NT2/D1 (cell line): Measurements from ENCODE around the gene RNASE13.
"Not testable (repeated sequence)": the region's sequence is repeated elsewhere in the genome, so short reads cannot be mapped to it uniquely, and the experiment has no call there.

Source experiments
- DNase-seq: peaks from one replicate; pipeline ENCODE4 v3.0.0-alpha.2; 2011; ENCODE audit warnings: low read depth, low spot score
- H3K27me3 ChIP-seq: 2 replicates; pipeline ENCODE4 v1.6.0; 2011; ENCODE audit warnings: mild to moderate bottlenecking; ENCODE audit not compliant: insufficient read length, insufficient read depth
- H3K36me3 ChIP-seq: 2 replicates; pipeline ENCODE4 v1.6.1; 2011; ENCODE audit warnings: mild to moderate bottlenecking, low read length, mixed read lengths; ENCODE audit not compliant: insufficient read depth, insufficient read length
- H3K4me1 ChIP-seq: 2 replicates; pipeline ENCODE4 v1.5.1; 2011; ENCODE audit not compliant: insufficient read depth, insufficient read length
- H3K4me3 ChIP-seq: 2 replicates; pipeline ENCODE4 v1.5.1; 2011; ENCODE audit warnings: low read depth; ENCODE audit not compliant: insufficient read length
- H3K9ac ChIP-seq: 2 replicates; pipeline ENCODE4 v1.6.0; 2011; ENCODE audit warnings: low read depth; ENCODE audit not compliant: insufficient read length
- H3K9me3 ChIP-seq: 2 replicates; pipeline ENCODE4 v1.5.1; 2011; ENCODE audit warnings: mild to moderate bottlenecking, low read length; ENCODE audit not compliant: insufficient read depth
- SUZ12 ChIP-seq: IDR thresholded peaks from 2 replicates; pipeline ENCODE4 v1.6.1; 2011; ENCODE audit not compliant: insufficient read length, insufficient read depth; ENCODE audit errors: extremely low read depth
- YY1 ChIP-seq: IDR thresholded peaks from 2 replicates; pipeline ENCODE4 v1.6.1; 2011; ENCODE audit not compliant: insufficient read length, insufficient read depth
- ZNF274 ChIP-seq: IDR thresholded peaks from 2 replicates; pipeline ENCODE4 v1.6.1; 2011; ENCODE audit warnings: mild to moderate bottlenecking, low read depth, low read length

Gene RNASE13

DNA sequence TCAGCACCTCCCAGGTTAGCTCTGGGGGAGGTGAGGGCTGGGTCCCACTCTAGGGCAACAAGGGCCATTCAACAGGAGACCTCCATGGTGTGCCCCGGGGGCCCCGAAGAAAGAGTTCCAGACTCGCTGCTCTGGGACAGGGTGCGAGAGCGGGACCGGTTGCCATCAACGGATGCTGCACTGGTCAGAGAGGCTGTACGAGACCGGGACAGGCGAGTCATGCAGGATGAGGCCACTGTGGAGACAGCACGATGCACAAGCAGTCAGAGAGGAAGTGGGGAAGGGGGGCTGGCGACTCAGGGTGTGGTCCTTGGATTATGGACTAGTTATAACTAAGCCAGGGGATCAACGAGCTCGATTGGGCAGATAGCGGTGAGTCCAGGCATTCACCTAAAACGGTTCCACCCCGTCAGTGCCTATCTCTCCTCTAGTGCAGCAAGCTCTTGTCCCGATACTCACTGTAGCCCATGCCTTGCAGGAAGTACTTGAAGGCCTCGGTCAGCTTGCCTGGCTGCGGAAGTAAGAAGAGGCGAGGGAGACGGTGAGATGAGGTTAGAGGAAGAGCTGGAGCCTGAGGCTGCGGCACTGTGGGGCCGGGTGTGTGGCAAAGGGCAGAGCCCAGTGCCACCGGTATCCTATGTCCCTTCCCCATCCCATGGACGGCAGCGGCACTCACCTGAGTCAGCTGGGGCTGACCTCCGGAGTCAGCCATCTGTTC is 16.9 kb downstream of the RNASE13 start:
- DNase-seq, result no peak
- no peak overlapping the region for H3K9ac ChIP-seq
- H3K4me1 ChIP-seq, result no peaks in the 10 kb centered on the region
- peaks cover 49% of the 10 kb centered on the region for H3K36me3 ChIP-seq
- H3K27me3 ChIP-seq, result no peaks in the 10 kb centered on the region
- H3K4me3 ChIP-seq, result no peak overlapping the region
- no peaks in the 10 kb centered on the region for H3K9me3 ChIP-seq
- TF ChIP-seq ZNF274, result no peak
- no peak for TF ChIP-seq YY1
- no peak for TF ChIP-seq SUZ12

GRCh38 chr14:21016413-21017190 is 18.0 kb downstream of the RNASE13 start:
- no peak for TF ChIP-seq ZNF274
- no peak for TF ChIP-seq YY1
- no peak for TF ChIP-seq SUZ12

DNA sequence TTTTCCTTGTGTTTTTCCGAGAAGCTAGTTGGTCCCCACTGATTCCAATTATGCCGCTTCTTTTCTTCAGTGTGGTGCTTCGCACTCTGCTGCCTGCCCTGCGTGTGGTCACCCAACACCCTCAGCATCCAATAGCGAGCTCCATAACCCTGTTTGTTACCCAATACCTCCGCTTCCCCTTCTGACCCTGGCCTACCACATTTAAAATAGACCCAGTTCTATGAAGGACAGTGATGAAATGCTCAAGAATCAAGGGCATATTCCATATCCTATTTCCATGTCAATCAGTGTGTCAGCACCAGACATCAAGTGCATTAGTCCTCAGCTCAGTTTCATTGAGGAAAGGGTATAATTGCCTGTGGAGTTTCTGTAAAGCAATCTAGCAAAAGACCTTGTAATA is 19.3 kb downstream of the RNASE13 start:
- Histone ChIP-seq H3K9ac (no peak overlapping the region), H3K27me3 (no peaks in the 10 kb centered on the region), H3K9me3 (no peaks in the 10 kb centered on the region), H3K4me1 (no peaks in the 10 kb centered on the region), H3K4me3 (no peak overlapping the region), H3K36me3 (peaks cover 34% of the 10 kb centered on the region)
- no peak for DNase-seq
- TF ChIP-seq YY1 (no peak), ZNF274 (no peak), SUZ12 (no peak)

More at GRCh38 chr14:21016413-21017190, 18.0 kb downstream of the RNASE13 start:
- Histone ChIP-seq H3K36me3 (peaks cover 47% of the 10 kb centered on the region), H3K9ac (no peak overlapping the region), H3K4me3 (no peak overlapping the region), H3K4me1 (no peaks in the 10 kb centered on the region), H3K9me3 (no peaks in the 10 kb centered on the region), H3K27me3 (no peaks in the 10 kb centered on the region)
- no peak for DNase-seq

DNA sequence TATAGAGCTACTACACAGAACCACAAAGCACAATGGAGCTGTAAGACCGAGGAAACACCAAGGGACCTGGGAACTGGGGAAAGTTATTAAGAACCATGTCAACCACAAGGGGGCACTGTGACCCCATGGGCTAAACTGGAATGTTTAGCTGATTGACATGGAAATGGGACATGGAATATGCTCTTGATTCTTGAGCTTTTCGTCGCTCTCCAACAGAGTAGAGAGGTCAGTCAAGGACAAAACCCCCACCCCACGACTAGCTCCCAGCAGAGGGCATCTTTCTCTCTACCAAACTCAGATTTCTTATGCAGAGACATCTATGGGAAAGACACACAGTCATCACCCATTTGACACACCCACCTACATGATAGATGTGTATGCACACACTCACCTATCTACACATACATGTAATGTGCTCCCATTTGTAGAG is 19.8 kb downstream of the RNASE13 start:
- TF ChIP-seq ZNF274 (no peak), YY1 (no peak), SUZ12 (no peak)
- peak; percentile 82 for DNase-seq
- Histone ChIP-seq H3K9ac (no peak overlapping the region), H3K36me3 (peaks cover 32% of the 10 kb centered on the region), H3K9me3 (no peaks in the 10 kb centered on the region), H3K4me1 (no peaks in the 10 kb centered on the region), H3K4me3 (no peak overlapping the region), H3K27me3 (no peaks in the 10 kb centered on the region)

DNA sequence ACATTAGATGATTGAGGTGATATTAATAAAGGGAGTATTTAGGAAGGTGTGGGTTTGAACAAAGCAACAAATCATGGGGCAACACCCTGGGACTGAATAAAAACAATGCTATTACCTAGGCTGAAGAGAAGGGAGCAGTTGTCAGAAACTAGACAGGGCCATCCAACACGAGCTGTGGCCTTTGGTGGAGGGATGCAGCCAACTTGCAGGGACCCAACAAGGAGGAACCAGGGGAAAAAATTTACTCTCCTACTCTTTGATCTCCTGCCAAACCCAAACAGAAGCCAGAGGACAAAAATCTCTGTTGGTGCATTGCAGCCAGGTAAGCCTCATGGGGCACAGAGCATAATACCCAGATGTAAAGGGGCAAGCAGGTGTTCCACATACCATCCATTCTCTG is 23.5 kb downstream of the RNASE13 start:
- H3K4me3 ChIP-seq, result no peak overlapping the region
- no peaks in the 10 kb centered on the region for H3K27me3 ChIP-seq
- no peak overlapping the region for H3K9ac ChIP-seq
- TF ChIP-seq ZNF274 (no peak), SUZ12 (no peak), YY1 (no peak)
- H3K9me3 ChIP-seq, result no peaks in the 10 kb centered on the region
- no peaks in the 10 kb centered on the region for H3K36me3 ChIP-seq
- H3K4me1 ChIP-seq, result no peaks in the 10 kb centered on the region
- no peak for DNase-seq

DNA sequence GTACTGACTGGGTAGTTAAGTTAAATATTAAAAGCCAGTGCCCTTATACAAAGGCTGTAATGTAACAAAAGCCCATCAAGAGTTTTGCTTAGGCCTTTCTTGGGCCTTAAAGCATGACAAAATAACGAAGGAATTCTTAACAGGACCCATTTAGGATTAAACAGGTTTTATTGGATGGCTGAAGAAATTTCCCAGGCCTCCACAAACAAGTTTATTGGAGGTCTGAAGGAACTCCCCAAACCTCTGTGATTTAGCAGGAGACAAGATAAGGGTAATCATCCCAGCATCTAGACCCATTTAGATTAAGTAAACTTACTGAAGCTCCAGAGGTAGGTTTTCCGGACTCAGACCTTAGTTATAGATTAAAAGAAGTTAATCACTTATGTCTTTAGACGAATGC is 24.9 kb downstream of the RNASE13 start:
- not testable (repeated sequence) for H3K4me1 ChIP-seq, H3K36me3 ChIP-seq, H3K27me3 ChIP-seq, H3K4me3 ChIP-seq, H3K9me3 ChIP-seq, DNase-seq, H3K9ac ChIP-seq

DNA sequence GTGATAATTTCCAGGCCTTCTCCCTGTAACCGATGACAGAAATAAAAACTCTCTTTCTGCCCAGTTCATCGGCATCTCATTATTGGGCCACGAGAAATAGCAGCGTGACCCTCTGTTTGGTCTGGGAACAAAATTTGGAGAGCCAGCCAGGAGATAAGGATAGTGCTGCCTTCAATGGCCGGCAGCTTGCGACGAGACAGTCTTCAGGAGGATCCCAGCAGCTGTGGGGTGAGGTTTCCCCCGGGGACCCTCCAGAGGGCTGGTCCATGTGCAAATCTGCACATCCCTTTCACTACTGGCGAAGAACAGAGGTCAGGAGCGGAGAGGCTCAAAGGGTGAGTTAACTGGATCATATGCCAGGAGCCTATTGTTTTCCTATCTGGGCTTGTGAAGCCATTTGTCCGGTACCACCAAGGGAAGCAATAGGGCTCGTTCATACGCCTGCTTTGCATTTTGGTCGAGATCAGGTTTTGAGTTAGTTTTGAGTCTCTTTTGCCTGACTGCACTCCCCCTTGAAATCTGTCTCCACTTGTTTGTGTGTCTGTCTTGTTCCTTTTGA is 30.7 kb downstream of the RNASE13 start:
- Histone ChIP-seq H3K4me3 (no peak overlapping the region), H3K27me3 (no peaks in the 10 kb centered on the region), H3K9me3 (no peaks in the 10 kb centered on the region), H3K9ac (no peak overlapping the region), H3K36me3 (no peaks in the 10 kb centered on the region), H3K4me1 (peaks cover 4% of the 10 kb centered on the region)
- no peak for DNase-seq
- TF ChIP-seq ZNF274 (no peak), YY1 (no peak), SUZ12 (no peak)
